Measurements from ENCODE around the gene CRYGS. TPM values are rescaled to one million over a fixed set of nuclear protein-coding genes. Genes with fewer than 3 reads are reported as not detected.
"Not testable (repeated sequence)": the region's sequence is repeated elsewhere in the genome, so short reads cannot be mapped to it uniquely, and the experiment has no call there.

Gene CRYGS
- total RNA-seq, 2 experiments from 2014 or later, result 1.5 to 1.8 TPM

GRCh38 chr3:186577521-186577920, 33.3 kb upstream of the CRYGS start:
- CTCF ChIA-PET, result interaction anchor here (0.8 to 2.1 kb wide), 2 partner anchors 36 to 40 kb away, joined by 5 read pairs; partner anchors contain the start of gene AHSG

GRCh38 chr3:186571644-186572013, 27.4 kb upstream of the CRYGS start:
- intact Hi-C loops (cut with micrococcal nuclease), result loop anchor here (2.0 to 10.0 kb wide), 3 partner anchors 37 to 987 kb away; partner anchors contain the start of gene SENP2
- Mint-ChIP-seq H3K27ac (peak overlapping the region; percentile 11), H3K4me3 (peak overlapping the region; percentile 95), H3K9me3 (no peaks in the 10 kb centered on the region), H3K27me3 (ENCODE audit: low read depth) (no peaks in the 10 kb centered on the region), H3K4me1 (ENCODE audit: low read depth) (peaks cover 49% of the 10 kb centered on the region), H3K36me3 (ENCODE audit: low read depth) (peaks cover 17% of the 10 kb centered on the region)
- no peak for DNase-seq
- CTCF ChIA-PET, result interaction anchor here (0.7 to 2.3 kb wide), 3 partner anchors 38 to 628 kb away, joined by 3 to 8 read pairs (median 4); no protein-coding TSS in a partner anchor

More at GRCh38 chr3:186577521-186577920, 33.3 kb upstream of the CRYGS start:
- Mint-ChIP-seq H3K36me3 (ENCODE audit: low read depth) (peaks cover 32% of the 10 kb centered on the region), H3K4me3 (no peak overlapping the region), H3K9me3 (no peaks in the 10 kb centered on the region), H3K27ac (no peak overlapping the region), H3K4me1 (ENCODE audit: low read depth) (peaks cover 31% of the 10 kb centered on the region), H3K27me3 (ENCODE audit: low read depth) (no peaks in the 10 kb centered on the region)
- no peak for DNase-seq
- intact Hi-C loops (cut with micrococcal nuclease), result loop anchor here (10.0 kb wide), 1 partner anchor 993 kb away; the partner anchor contains the start of gene SENP2

- Mint-ChIP-seq H3K4me3 (peak overlapping the region; percentile 95), H3K36me3 (ENCODE audit: low read depth) (peaks cover 14% of the 10 kb centered on the region), H3K27me3 (ENCODE audit: low read depth) (no peaks in the 10 kb centered on the region), H3K9me3 (no peaks in the 10 kb centered on the region), H3K27ac (peak overlapping the region; percentile 85), H3K4me1 (ENCODE audit: low read depth) (peaks cover 53% of the 10 kb centered on the region)
- CTCF ChIA-PET, result interaction anchor here (0.7 to 2.3 kb wide), 4 partner anchors 43 to 628 kb away, joined by 4 to 12 read pairs (median 6); no protein-coding TSS in a partner anchor
- intact Hi-C loops (cut with micrococcal nuclease), result loop anchor here (1.0 to 10.0 kb wide), 11 partner anchors 19 to 986 kb away; partner anchors contain the start of genes EIF4A2, ETV5, RFC4 and SENP2
- peak; percentile 11 for DNase-seq
Observed at GRCh38 chr3:186570941-186571643, 26.9 kb upstream of the CRYGS start.

DNA sequence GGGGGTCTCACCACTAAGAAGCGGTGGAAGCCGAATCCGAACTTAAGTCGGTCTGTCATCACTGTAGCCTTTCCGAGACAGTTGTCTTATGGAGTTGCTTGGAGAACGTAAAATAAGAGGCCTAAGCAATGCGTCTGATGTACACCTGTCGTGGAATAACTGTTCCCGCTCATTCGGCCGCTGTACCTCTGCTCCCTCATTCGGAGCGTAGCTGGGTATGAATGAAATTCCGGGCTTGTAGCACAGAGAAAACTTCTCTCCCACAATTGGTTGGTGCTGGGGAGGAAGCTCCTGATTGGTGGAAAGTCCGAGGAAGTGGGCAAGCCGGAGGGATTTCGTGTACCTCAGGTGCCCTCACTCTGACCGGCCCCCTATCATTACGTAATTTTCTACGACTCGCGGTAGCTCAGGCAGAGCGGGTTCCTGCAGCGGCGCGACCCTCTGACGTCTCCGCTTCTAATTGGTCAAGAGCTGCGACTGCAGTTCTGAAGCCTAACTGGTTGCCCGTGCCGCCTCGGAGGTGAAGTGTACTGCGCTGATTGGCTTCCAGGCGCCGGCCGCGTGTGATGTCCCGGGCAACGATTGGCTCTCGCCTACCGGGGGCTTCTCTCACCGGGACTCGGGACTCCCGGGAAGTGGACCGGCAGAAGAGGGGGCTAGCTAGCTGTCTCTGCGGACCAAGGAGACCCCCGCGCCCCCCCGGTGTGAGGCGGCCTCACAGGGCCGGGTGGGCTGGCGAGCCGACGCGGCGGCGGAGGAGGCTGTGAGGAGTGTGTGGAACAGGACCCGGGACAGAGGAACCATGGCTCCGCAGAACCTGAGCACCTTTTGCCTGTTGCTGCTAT, 26.1 kb upstream of the CRYGS start, which contains the start of gene DNAJB11:
Gene DNAJB11 (plus strand): TSS at position 625 of the 845 bp plus-strand sequence. CDS start 178 bp downstream, at position 803.
- Mint-ChIP-seq H3K27me3 (ENCODE audit: low read depth) (no peaks in the 10 kb centered on the region), H3K36me3 (ENCODE audit: low read depth) (peaks cover 11% of the 10 kb centered on the region), H3K27ac (peak within 1 kb of the TSS; percentile 85), H3K4me1 (ENCODE audit: low read depth) (peaks cover 53% of the 10 kb centered on the region), H3K4me3 (peak within 1 kb of the TSS; percentile 95), H3K9me3 (no peaks in the 10 kb centered on the region)
- DNase-seq, result peak; percentile 100
- intact Hi-C loops (cut with micrococcal nuclease), result loop anchor here (1.0 to 10.0 kb wide), 11 partner anchors 20 to 986 kb away; partner anchors contain the start of genes EIF4A2, ETV5, RFC4 and SENP2
- CTCF ChIA-PET, result interaction anchor here (1.0 to 2.3 kb wide), 6 partner anchors 21 to 627 kb away, joined by 3 to 12 read pairs (median 6); no protein-coding TSS in a partner anchor

DNA sequence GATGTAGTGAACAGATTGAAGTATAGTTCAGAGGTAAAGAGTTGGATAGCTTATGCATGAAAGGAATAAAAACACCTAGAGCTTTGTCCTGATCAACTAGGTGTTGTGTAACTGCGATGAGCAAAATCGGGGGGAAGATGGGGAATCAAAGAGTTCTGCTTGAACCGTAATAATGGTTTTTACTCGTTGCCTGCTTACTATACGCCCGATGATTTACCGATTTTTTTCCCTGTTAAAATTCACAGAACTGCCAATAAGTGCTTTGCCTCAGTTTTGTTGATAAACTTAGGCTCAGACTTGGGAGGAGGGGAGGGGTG, 25.6 kb upstream of the CRYGS start:
- H3K27ac Mint-ChIP-seq, result peak overlapping the region; percentile 85
- CTCF ChIA-PET, result interaction anchor here (1.0 to 2.3 kb wide), 6 partner anchors 21 to 626 kb away, joined by 3 to 12 read pairs (median 6); no protein-coding TSS in a partner anchor
- H3K4me3 Mint-ChIP-seq, result peak overlapping the region; percentile 95
- no peak for DNase-seq
- H3K27me3 Mint-ChIP-seq (ENCODE audit: low read depth), result no peaks in the 10 kb centered on the region
- peaks cover 11% of the 10 kb centered on the region for H3K36me3 Mint-ChIP-seq (ENCODE audit: low read depth)
- H3K4me1 Mint-ChIP-seq (ENCODE audit: low read depth), result peaks cover 52% of the 10 kb centered on the region
- intact Hi-C loops (cut with micrococcal nuclease), result loop anchor here (1.0 to 10.0 kb wide), 13 partner anchors 21 to 985 kb away; partner anchors contain the start of genes EIF4A2, ETV5, RFC4 and RPL39L
- no peaks in the 10 kb centered on the region for H3K9me3 Mint-ChIP-seq

- Mint-ChIP-seq H3K4me3 (peak overlapping the region; percentile 95), H3K4me1 (ENCODE audit: low read depth) (peaks cover 53% of the 10 kb centered on the region), H3K27ac (peak overlapping the region; percentile 85), H3K36me3 (ENCODE audit: low read depth) (peaks cover 11% of the 10 kb centered on the region)
- not testable (repeated sequence) for H3K9me3 Mint-ChIP-seq; H3K27me3 Mint-ChIP-seq (ENCODE audit: low read depth); DNase-seq
- CTCF ChIA-PET, result interaction anchor here (0.6 to 2.2 kb wide), 6 partner anchors 8 to 626 kb away, joined by 3 to 12 read pairs (median 4); no protein-coding TSS in a partner anchor
- intact Hi-C loops (cut with micrococcal nuclease), result loop anchor here (5.0 kb wide), 2 partner anchors 313 to 568 kb away; partner anchors contain the start of gene RPL39L
Observed at GRCh38 chr3:186569361-186569760, 25.2 kb upstream of the CRYGS start.

GRCh38 chr3:186567072-186567921, 23.1 kb upstream of the CRYGS start, which contains the start of gene TBCCD1:
TBCCD1 (minus strand) TSS chr3:186567339; CDS start chr3:186564329, 3,010 bp downstream.
- Mint-ChIP-seq H3K27ac (peak within 1 kb of the TSS; percentile 90), H3K9me3 (no peaks in the 10 kb centered on the region), H3K4me3 (peak within 1 kb of the TSS; percentile 93), H3K27me3 (ENCODE audit: low read depth) (no peaks in the 10 kb centered on the region), H3K4me1 (ENCODE audit: low read depth) (peaks cover 50% of the 10 kb centered on the region), H3K36me3 (ENCODE audit: low read depth) (peaks cover 9% of the 10 kb centered on the region)
- peak; percentile 93 for DNase-seq
- CTCF ChIA-PET, result interaction anchor here (0.5 to 2.2 kb wide), 5 partner anchors 27 to 935 kb away, joined by 3 to 7 read pairs (median 4); no protein-coding TSS in a partner anchor
- intact Hi-C loops (cut with micrococcal nuclease), result loop anchor here (1.0 to 5.0 kb wide), 4 partner anchors 50 to 570 kb away; partner anchors contain the start of gene RPL39L

GRCh38 chr3:186566772-186567071, 22.5 kb upstream of the CRYGS start:
- DNase-seq, result peak; percentile 8
- CTCF ChIA-PET, result interaction anchor here (0.9 to 1.6 kb wide), 3 partner anchors 255 to 584 kb away, joined by 3 to 5 read pairs (median 3); no protein-coding TSS in a partner anchor
- peaks cover 49% of the 10 kb centered on the region for H3K4me1 Mint-ChIP-seq (ENCODE audit: low read depth)
- H3K9me3 Mint-ChIP-seq, result no peaks in the 10 kb centered on the region
- peak overlapping the region; percentile 93 for H3K4me3 Mint-ChIP-seq
- H3K27me3 Mint-ChIP-seq (ENCODE audit: low read depth), result no peaks in the 10 kb centered on the region
- intact Hi-C loops (cut with micrococcal nuclease), result loop anchor here (1.0 to 5.0 kb wide), 4 partner anchors 50 to 571 kb away; partner anchors contain the start of gene RPL39L
- peaks cover 14% of the 10 kb centered on the region for H3K36me3 Mint-ChIP-seq (ENCODE audit: low read depth)
- peak overlapping the region; percentile 90 for H3K27ac Mint-ChIP-seq

- intact Hi-C loops (cut with micrococcal nuclease), result no loop called here
- DNase-seq, result no peak
- no peak overlapping the region for H3K4me3 Mint-ChIP-seq
- no peaks in the 10 kb centered on the region for H3K9me3 Mint-ChIP-seq
- CTCF ChIA-PET, result interaction anchor here (1.7 kb wide), 1 partner anchor 52 kb away, joined by 6 read pairs; no protein-coding TSS in a partner anchor
- no peak overlapping the region for H3K27ac Mint-ChIP-seq
- H3K27me3 Mint-ChIP-seq (ENCODE audit: low read depth), result no peaks in the 10 kb centered on the region
- H3K4me1 Mint-ChIP-seq (ENCODE audit: low read depth), result peaks cover 52% of the 10 kb centered on the region
- H3K36me3 Mint-ChIP-seq (ENCODE audit: low read depth), result peaks cover 17% of the 10 kb centered on the region
Observed at GRCh38 chr3:186564586-186564985, 20.4 kb upstream of the CRYGS start.

DNA sequence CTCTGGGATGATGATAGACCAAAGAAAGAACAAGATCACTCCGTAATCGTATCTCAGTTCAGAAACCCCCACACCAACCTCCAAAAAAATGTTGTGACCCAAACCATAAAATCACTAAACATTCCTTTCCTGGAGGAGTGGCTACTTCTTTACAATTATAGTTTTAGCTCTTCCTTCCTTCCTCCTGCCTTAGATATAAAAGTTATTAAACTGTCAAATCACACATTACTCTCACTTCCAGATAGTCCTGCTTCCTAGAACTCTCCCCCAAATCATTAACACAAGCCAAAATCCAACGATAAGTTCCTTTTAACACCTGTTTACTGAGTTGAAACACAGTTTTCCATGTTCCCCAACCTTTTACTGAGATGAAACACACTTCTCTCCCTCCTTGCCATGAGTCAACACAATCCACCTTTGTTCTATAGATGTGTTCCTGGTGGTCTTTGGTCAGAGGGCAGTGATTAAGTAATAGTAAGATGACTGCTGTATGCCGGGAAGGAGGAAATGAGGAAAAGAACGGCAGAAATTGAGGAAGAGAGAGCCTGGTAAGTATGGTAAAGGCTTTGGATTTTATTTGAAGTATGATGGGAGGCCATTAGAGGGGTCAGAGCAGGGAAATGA, 8.3 kb upstream of the CRYGS start:
- Mint-ChIP-seq H3K36me3 (ENCODE audit: low read depth) (peaks cover 28% of the 10 kb centered on the region), H3K27me3 (ENCODE audit: low read depth) (no peaks in the 10 kb centered on the region), H3K4me3 (no peak overlapping the region), H3K9me3 (no peaks in the 10 kb centered on the region), H3K27ac (no peak overlapping the region), H3K4me1 (ENCODE audit: low read depth) (peaks cover 3% of the 10 kb centered on the region)
- DNase-seq, result no peak
- intact Hi-C loops (cut with micrococcal nuclease), result no loop called here
- CTCF ChIA-PET, result interaction anchor here (0.9 to 2.1 kb wide), 4 partner anchors 58 to 275 kb away, joined by 3 to 6 read pairs (median 4); no protein-coding TSS in a partner anchor

Measured in activated naive CD4-positive, alpha-beta T cell treated with anti-CD3 and anti-CD28 coated beads for 36 hours (primary cell).